AG08396 (cell line): ENCODE results near the gene FRA10AC1.
A peak's percentile ranks its signal among the peaks of the same experiment; 100 is the strongest.

Experiments used
- DNase-seq: peaks from one replicate; pipeline ENCODE4 v3.0.0; 2012; ENCODE audit warnings: low spot score, mixed read lengths

Gene FRA10AC1, protein sequence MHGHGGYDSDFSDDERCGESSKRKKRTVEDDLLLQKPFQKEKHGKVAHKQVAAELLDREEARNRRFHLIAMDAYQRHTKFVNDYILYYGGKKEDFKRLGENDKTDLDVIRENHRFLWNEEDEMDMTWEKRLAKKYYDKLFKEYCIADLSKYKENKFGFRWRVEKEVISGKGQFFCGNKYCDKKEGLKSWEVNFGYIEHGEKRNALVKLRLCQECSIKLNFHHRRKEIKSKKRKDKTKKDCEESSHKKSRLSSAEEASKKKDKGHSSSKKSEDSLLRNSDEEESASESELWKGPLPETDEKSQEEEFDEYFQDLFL

DNA sequence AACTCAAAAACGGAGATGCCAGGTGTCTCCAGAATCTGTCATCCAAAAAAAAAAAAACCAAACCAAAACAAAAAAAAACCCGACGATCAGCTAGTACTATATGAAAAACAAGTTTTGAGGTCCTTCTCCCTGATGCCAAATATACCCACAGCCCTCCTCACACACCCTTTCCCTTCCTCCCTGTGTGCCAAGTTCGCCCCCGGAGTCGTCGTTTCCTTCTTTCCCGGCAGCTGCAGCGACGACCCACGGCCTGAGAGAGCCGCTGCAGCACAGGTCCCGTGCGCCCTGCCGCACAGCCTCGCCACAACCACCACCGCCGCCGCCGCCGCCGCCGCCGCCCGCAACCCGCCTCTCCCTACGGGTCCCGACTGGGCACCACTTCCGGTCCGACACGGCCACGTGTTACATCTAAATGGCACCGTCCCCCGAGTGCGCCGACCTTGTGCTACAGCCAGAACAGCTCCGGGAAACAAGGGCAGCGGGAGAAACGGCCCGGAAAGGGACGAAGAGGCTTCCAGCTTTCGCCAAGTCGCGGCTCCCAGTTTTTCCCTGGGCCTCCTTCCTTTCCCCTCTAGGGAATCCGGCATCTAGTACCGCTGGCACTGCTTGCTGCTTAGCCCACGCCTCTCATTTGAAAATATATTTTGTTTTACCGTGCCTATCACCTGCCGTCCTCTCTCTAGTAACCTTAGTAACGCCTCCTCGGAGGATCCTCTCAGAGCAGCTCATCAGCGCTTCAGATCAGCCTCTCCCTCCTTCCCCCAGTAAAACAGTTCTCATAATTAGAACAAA, at the start of gene FRA10AC1:
TSS of gene FRA10AC1 (minus strand) at position 383 of the 792 bp plus-strand sequence. CDS start 2,486 bp downstream, outside the sequence.
- DNase-seq = peak; percentile 91

DNA sequence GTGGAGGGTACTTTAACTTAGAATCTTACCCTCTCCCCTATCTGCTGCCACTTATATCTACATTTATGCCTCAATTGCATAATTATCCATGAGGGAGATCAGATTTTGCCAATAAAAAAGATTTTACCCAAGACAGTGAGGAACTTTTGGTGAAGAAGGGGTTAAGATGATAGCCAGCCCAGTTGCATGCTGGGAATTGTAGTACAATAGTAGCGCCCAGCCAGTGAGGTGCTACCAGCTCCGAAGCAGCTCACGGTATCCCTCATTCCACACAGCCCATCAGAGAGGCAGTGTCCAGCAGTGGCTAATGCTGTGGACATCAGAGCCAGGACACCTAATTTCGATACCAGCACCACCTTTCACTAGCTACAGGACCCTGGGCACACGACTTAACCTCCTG, 49.4 kb upstream of the FRA10AC1 start:
- DNase-seq = peak; percentile 36

DNA sequence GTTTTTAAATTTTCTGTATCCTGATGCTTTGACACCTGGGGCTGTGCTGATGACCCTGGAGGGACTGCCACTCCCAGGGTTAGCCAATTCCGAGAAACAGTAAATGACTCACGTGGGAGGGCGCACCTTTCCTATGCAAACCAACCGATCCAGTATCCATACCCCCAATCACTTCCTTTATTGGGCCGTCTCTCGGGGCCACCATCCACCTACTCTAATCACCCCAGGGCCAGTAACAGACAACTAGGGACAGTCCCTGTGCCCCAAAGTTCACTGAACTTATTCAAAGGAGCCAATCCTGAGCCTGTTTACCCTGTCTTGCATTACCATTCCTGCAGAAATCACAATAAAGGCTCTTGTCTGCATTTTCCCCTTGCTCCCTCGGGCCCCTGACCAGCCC, 48.7 kb upstream of the FRA10AC1 start:
- DNase-seq = no peak

DNA sequence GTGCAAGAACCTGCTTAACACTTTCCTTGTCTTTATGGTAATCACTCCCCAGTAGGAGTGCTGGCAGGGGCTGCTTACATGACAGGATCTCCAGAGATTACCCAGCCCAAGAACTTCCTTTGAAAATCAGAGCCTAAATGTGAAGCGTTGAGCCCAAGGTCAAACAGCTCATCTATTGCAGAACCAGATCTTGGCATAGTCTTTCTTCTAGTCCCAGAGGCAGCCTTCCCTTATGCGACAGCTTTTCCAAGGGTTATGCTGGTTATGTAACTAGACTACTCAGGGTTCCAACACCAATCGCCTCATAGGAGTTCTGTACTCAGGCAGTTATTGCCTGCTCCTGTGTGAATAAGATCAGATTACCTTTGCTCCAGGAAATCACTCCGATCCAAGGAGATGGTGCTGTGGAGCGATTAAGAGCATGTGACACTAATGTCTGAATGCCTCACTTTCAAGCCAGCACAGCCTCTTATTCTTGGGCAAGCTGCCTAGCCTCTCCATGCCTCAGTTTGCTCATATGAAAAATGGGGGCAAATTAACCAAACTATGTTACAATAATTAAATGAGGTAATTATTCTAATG, 46.9 kb upstream of the FRA10AC1 start:
- DNase-seq = no peak

DNA sequence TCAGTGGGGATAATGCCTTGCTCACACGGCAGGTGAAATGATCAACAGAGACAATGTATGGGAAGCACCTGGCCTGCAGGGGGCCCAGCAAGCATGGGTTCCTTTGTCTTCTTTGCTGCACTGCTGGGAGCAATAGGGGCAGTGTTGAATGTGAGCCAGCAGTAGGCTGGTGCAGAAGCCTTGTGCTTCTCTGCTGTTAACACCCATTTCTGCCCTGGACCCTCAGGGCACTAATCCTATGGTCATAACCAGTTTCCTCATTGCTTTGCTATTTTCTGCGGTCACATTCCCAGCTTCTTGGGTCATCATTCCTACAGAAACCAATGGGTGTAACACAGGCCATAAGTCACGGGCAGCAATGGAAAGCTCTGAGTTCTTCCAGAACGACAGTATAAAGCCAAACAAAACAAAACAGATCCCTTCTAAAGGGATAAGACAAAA, 44.5 kb upstream of the FRA10AC1 start:
- peak; percentile 64 for DNase-seq

DNA sequence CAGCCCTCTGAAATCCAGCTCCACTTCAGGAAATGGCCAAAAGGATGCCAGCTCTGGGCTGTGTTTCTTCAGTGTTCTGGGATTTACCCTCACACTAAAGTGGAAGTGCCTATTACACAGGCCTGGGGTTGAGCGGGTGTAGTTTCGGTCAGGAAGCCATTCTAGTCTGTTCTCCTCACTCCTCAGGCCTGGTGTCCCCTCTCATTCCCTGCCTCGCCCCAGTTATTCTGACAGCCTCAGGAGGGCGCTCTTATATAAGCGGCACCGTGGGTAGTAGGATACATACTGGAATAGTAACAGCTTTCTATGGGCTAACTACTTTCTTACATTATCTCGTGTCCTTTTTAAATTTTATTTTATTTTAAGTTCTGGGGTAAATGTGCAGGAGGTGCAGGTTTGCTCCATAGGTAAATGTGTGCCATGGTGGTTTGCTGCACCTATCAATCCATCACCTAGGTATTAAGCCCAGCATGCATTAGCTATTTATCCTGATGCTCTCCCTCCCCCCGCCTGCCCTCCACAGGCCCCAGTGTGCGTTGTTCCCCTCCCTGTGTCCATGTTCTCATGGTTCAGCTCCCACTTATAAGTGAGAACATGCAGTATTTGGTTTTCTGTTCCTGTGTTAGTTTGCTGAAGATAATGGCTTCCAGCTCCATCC, 43.1 kb upstream of the FRA10AC1 start:
- no peak for DNase-seq

DNA sequence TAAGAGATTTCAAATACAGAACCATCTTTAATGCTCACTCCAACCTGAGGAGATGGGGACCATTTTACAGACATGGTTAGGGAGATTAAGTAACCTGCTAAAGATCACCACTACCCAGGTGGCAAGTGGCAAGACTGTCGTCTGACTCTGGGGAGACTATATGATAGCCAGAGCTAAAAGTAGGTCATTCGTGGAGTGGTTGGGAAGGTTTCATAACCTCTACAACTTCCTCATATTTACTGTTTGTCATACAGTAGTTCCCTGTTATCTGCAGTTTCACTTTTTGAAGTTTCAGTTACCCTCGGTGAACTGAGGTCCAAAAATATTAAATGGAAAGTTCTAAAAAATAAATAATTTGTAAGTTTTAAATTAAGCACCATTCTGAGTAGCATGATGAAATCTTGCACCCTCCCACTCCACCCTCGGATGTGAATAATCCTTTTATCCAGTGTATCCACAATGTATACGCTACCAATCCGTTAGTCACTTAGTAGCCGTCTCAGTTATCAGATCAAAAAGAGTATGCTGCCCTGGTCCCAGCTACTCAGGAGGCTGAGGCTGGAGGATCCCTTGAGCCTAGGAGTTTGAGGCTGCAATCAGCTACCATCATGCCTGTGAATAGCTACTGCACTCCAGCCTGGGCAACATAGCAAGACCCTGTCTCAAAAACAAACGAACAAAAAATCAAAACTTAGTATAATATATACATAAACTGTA, 40.4 kb upstream of the FRA10AC1 start:
- DNase-seq = no peak

DNA sequence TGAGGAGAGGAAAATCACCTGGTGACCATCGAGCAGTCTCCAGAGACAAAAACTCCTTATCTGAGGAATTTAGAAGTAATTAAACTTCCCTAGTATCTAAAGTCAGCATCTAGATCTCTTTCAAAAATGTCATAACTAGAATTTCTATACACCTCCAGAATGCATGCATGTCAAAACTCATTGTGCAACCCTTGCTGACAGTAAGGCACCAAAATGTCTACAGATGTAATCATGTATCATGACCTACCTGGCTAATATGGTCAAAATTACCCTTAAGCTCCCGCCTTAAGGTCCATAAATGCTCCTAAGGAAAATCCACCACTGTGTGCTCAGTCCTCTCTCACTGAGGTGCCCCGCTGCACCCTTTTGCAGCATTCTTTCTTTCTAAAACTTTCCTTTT, 39.0 kb upstream of the FRA10AC1 start:
- DNase-seq = no peak

DNA sequence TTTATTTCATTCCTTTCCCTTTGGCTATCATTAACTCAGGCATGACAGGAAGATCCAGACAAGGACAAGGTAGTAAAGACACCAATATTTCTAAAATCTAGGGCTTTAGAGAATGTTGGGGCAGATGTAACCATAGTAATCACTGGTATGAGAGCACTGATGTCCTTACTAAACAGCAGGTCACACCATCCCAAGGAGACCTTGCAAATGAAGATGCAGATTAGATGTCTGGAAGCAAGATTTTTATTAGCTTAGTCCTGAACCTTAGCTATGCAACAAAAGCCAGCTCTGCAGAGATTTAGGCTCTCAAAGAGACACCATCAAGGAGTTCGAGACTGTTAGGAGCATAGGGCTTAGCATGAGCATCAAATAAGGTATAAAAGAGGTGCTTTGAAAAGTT, 23.6 kb upstream of the FRA10AC1 start:
- no peak for DNase-seq

DNA sequence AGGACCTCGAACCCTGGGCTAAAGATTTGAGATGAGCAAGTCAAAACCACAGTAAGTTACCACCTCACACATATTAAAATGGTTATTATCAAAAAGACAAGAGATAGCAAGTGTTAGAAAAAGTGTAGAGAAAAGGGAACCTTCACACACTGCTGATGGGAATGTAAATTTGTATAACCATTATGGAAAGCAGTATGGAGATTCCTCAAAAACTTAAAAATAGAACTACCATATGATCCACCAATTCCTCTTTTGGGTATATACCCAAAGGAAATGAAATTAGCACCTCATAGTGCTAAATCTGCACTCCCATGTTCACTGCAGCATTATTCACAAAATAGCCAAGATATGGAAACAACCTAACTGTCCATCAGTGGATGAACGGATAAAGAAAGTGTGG, 20.8 kb upstream of the FRA10AC1 start:
- no peak for DNase-seq

DNA sequence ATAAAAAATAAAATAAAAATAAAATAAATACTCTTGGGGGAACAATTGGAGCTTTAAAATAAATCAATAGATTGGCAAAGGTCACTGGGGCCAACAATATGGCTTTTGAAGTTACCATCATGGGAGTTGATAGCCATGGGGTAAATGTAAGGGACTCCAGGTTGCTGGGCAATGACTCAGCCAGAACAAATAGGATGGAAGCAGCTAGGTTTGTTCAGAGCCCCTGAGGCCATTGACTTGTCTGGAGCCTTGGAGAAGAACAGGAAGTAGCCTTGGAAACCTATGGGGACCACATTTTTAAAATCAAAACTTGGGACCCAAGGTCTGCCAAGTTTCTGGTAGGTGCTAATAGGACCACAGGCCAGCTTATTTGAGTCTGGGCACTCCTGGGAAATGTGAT, 20.2 kb upstream of the FRA10AC1 start:
- DNase-seq = no peak

DNA sequence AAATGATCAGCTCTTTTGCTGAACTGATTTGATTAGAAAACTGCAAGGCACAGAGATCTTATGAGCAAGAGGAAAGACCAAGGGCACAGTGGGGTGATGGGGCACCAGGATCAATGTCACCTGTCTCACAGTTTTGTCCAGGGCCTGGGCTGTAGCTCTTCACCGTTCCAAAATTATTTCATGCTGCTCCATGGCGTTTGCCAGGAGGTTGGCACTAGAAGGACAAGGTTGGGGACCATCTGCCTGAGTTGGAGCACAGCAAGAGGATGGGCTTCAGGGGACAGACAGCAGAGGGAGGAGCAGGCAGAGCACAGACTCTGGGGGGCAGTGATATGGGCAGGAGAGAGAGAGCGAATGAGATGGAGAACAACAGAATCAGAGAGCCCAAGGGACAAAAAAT, 17.5 kb upstream of the FRA10AC1 start:
- no peak for DNase-seq

DNA sequence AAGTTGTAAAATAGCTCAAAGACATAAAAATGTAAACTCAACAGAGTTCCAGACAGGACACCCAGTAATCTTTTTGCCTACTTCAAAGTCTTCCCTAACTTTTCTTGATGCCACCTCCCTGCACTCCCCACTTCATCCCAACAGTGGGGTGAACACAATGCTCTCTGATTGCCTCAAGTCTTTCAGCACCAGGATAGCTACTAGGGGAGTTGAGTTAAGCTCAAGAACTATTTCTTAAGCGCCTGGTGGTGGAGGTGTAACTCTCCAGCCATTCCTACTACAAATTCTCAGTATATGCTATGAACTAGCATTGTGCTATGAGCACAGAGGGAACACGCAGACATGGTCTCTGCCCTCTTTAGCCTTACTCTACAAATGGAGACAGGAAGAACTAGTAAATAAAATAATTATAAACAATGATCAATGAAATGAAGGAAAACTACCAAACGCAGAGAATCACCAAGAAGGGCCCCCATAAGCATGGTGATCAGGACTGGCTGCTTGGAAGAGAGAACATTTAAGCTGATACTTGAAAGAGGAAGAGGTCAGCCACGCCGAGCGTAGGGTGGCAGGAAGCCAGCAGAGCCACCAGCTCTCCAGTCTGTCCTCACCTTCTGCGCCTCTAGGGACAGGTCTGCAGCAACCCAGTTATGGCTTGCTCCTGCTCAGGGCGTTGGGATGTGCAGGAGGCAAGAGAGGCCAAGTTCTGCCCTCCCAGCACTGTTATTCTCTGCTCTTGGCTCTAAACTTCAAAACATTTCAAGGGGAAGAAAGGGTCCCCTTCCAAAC, 16.7 kb upstream of the FRA10AC1 start:
- DNase-seq = no peak

DNA sequence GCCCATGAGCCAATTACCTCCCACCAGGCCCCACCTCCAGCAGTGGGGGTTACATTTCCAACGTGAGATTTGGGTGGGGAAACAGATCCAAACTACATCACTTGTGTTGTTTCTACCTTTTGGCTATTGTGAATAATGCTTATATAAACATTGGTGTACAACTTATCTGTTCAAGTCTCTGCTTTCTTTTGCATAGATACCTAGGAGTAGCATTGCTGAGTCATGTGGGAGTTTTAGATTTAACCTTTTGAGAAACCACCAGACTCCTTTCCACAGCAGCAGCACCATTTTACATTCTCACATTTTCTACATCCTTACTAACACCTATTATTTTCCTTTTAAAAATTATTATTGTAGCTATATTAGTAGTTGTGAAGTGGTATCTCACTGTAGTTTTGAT, 14.4 kb upstream of the FRA10AC1 start:
- DNase-seq = no peak

DNA sequence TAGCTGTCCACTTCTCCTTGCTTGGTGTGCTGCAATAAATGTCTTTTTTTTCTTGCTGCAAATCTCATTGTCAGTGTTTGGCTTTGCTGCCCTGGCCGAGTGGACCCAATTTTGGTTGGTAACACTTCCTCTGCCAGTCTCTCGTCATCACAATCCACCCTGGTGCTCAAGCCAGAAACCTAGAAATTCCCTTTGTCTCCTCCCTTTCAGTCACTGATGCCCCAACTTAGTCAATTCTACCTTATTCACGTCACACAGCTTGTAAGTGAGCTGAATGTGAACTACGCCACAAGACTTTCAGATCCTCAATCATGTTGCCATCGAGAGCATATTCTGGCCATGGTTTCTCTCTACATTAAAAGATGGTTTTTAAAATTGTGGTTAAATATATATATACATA, 13.0 kb upstream of the FRA10AC1 start:
- DNase-seq = no peak

DNA sequence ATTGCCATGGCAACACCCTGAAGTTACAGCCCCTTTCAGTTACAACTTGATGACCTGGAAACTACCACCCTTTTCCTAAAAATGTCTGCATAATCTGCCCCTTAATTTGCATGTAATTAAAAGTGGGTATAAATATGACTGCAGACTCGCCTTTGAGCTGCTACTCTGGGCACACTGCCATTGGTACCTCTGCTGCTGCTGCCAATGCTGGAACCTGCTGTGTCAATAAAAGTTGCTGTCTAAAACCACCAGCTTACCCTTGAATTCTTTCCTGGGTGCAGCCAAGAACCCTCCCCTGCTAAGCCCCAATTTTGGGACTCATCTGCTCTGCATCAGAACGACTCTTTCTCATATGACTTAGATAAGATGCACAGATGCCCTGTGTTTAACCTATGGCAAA, 10.2 kb upstream of the FRA10AC1 start:
- DNase-seq = no peak

DNA sequence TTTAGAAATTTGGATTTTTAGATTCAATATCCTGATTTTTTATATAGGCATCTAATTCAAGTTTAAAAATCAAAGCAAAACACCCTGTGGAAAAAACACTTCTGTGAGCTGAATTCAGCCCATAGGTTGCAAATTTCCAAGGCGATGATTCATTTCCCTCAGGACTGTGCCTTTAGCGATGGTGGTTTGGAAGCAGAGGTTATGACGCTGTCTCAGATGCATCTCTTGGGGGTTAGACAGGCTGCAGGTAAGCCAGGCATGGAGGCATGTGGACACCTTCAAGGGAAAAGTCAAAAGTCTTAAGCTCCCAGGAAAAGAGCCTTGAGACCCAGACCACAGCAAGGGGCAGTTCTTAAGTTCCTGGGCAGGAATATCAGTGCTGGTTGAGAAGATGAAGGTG, 9.5 kb upstream of the FRA10AC1 start:
- DNase-seq = no peak

DNA sequence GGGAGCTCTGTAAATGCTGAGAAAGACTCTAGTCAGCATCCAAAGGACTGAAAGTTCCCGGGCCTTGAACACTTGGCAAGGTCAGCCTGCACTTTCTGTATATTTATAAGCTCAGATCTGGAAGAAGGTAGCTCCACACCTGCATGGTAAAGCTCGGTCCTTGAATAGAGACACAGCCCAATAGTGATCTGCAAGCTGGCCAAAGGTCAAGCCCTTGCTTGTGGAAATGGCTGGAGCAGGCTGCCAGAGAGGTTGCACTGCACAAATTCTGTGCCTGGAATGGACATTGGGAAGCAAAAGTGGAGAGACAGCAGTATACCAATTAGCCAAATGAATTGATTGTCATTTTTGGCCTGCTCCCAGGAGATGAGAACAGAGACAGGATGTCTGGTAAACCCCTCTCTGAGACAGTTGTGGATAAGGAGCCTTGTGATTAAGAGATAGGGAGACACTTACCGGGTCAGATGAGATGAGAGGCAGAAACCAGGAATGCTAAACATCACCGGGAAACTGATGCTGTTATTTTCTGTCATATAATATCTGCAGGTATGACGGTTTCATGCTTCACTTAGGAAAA, 8.0 kb upstream of the FRA10AC1 start:
- no peak for DNase-seq

DNA sequence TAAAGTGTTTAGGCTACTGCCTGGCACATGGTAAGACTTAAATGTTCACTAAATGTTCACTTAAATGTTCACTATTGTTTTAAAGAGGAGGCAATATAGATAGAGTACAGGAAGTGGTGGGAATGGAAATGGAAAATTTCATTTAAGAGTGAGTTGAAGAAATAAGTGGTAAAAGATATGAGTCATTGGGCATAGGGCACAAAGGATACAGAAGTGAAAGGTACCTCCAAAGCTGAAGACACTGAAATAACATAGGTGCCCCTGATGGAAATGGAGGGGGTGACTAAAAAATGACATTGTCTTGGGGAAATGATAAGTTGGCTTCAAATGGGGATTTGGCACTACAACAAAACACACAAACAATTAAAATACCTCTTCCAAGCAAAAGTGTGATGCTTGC, 5.2 kb upstream of the FRA10AC1 start:
- DNase-seq = no peak

DNA sequence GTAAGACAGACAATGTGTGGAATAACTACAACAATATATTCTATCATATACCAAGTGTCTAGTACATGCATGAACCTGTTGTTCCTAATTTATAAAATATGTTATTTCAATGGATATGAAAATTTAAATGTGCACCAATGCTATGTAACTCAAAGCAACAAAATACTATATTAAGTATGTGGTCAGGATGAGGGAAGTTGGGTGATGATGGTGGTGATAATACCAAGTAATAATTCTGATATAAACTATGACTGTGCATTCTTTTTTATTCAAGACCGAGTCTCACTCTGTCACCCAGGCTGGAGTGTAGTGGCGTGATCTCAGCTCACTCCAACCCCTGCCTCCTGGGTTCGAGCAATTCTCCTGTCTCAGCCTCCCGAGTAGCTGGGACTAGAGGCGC, 2.1 kb upstream of the FRA10AC1 start:
- DNase-seq = no peak

DNA sequence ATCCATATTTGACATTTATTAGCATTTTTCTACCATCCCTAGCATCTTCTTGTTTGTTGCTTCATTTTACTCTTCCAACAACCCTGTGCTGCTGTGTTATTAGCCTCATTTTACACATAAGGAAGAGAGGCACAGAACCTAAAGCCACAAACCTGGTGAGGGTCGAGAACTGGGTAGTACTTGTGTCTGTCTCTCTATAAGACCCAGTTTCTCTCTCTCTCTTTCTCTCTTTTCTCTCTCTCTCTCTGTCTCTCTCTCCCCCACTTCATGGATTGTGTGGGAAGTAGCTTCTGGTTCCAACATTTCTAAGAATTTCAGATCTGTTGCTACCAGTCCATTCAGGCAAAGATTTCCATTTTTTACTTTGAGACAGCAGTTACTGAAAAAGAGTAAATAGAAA, 1.4 kb upstream of the FRA10AC1 start:
- no peak for DNase-seq
